Colonic mucosa (tissue), 4 donors: ENCODE results near the gene CACNA1D. TPM values are rescaled to one million over a fixed set of nuclear protein-coding genes. Genes with fewer than 3 reads are reported as not detected.

Experiments used
- DNase-seq: peaks from one replicate; pipeline ENCODE4 v3.0.0-alpha.2; 2020
- H3K27ac ChIP-seq: fragments of 200-600 bp; one replicate; pipeline ENCODE4 v1.8.0; 2021
- H3K27me3 ChIP-seq: fragments of 200-600 bp; one replicate; pipeline ENCODE4 v1.8.0; 2021
- H3K36me3 ChIP-seq: fragments of 200-600 bp; one replicate; pipeline ENCODE4 v1.8.0; 2021
- H3K4me1 ChIP-seq: fragments of 200-600 bp; one replicate; pipeline ENCODE4 v1.8.0; 2021; ENCODE audit warnings: mild to moderate bottlenecking
- H3K4me3 ChIP-seq: fragments of 200-600 bp; one replicate; pipeline ENCODE4 v1.8.0; 2021
- H3K9ac ChIP-seq, 2 donors: one replicate each; pipeline ENCODE4 v1.7.0; 2013; ENCODE audit warnings: control low read depth in 2 of 2, low read depth in 2 of 2, low read length in 2 of 2
- H3K9me3 ChIP-seq: fragments of 200-600 bp; one replicate; pipeline ENCODE4 v1.8.0; 2021
- CTCF ChIP-seq: fragments of 200-600 bp; IDR thresholded peaks from one replicate; pipeline ENCODE4 v1.8.0; 2022; ENCODE audit warnings: antibody characterized with exemption, mild to moderate bottlenecking
- intact Hi-C: fragments of 100-400 bp; cut with DNase I; formaldehyde crosslinking; loops from one replicate; pipeline ENCODE4 v1.14.1; 2022
- total RNA-seq, 2 donors: library from RNA; stranded (reverse); fragmentation: NEBNext Ultra II Directional in 1 of 2; extraction: Animal tissue kit (Norgen Biotek cat#: 25700) in 1 of 2; gene quantifications; one replicate each; pipeline ENCODE4 v1.2.1, GENCODE V29; 2021
- donor health status: healthy.
- donor health status: DM: no; HTN: no; CAD: no.
- donor health status: DM: no; HTN: no; CAD: no.

Gene CACNA1D
- total RNA-seq, 2 donors from 2014 or later, result 9.6 to 17.1 TPM

DNA sequence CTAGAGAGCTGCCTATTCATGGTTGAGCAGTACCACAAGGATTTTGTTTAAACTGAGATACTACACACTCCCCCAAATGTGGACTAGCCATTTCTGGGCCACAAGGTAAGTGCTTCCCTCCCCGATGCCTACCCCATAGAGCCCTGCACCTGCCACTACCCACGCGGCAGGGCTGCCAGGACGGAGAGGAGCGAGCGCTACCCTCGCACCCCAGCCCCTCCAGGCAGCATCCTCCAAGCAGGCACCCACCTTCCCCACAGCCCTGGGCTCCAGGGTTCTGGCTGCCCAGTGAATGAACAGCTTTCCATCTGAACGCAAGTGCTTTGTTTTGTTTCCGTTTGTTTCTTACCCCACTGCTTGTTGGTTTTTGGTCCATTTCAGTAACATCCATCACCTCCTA, 292.6 kb downstream of the CACNA1D start:
- no peak for TF ChIP-seq CTCF
- intact Hi-C loops, result no loop called here
- H3K27ac ChIP-seq, result no peak overlapping the region
- no peaks in the 10 kb centered on the region for H3K27me3 ChIP-seq
- no peaks in the 10 kb centered on the region for H3K36me3 ChIP-seq
- no peaks in the 10 kb centered on the region for H3K4me1 ChIP-seq
- no peak overlapping the region for H3K4me3 ChIP-seq
- DNase-seq, result no peak
- H3K9me3 ChIP-seq, result no peaks in the 10 kb centered on the region
- no peak overlapping the region for H3K9ac ChIP-seq

GRCh38 chr3:53788038-53788437, 293.6 kb downstream of the CACNA1D start:
- H3K27me3 ChIP-seq, result no peaks in the 10 kb centered on the region
- H3K4me3 ChIP-seq, result no peak overlapping the region
- H3K27ac ChIP-seq, result no peak overlapping the region
- TF ChIP-seq CTCF, result no peak
- no peaks in the 10 kb centered on the region for H3K9me3 ChIP-seq
- no peak for DNase-seq
- H3K9ac ChIP-seq, result no peak overlapping the region
- intact Hi-C loops, result no loop called here
- no peaks in the 10 kb centered on the region for H3K36me3 ChIP-seq
- H3K4me1 ChIP-seq, result no peaks in the 10 kb centered on the region

- Histone ChIP-seq H3K36me3 (no peaks in the 10 kb centered on the region), H3K9ac (no peak overlapping the region), H3K27me3 (no peaks in the 10 kb centered on the region), H3K9me3 (no peaks in the 10 kb centered on the region), H3K4me1 (no peaks in the 10 kb centered on the region), H3K4me3 (no peak overlapping the region), H3K27ac (no peak overlapping the region)
- TF ChIP-seq CTCF, result no peak
- no peak for DNase-seq
- intact Hi-C loops, result no loop called here
Measured at GRCh38 chr3:53789459-53789858, 295.0 kb downstream of the CACNA1D start.

GRCh38 chr3:53790470-53790869, 296.1 kb downstream of the CACNA1D start:
- Histone ChIP-seq H3K9me3 (no peaks in the 10 kb centered on the region), H3K27ac (no peak overlapping the region), H3K27me3 (no peaks in the 10 kb centered on the region), H3K4me3 (no peak overlapping the region), H3K36me3 (no peaks in the 10 kb centered on the region), H3K4me1 (no peaks in the 10 kb centered on the region), H3K9ac (no peak overlapping the region)
- DNase-seq, result no peak
- intact Hi-C loops, result no loop called here
- TF ChIP-seq CTCF, result no peak

DNA sequence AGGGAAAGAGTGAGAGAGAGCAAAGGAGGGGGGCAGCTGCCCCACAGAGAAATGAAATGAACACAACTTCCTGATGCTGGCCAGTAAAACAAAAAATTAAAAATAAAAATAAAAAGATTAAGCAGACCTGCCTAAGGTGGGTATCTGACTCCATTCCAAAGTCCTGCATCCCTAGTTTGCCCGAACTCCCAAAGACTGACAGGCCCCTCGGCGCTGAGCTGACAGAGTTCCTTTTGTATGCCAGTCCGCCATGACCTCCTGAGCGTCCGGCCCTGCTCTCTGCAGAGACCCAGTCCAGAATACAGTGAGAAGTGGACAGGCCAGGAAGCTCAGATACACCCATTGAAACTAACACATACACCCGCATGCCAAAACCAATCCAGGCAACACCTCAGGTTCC, 296.9 kb downstream of the CACNA1D start:
- TF ChIP-seq CTCF, result no peak
- no peak overlapping the region for H3K27ac ChIP-seq
- H3K9me3 ChIP-seq, result no peaks in the 10 kb centered on the region
- no peaks in the 10 kb centered on the region for H3K4me1 ChIP-seq
- H3K4me3 ChIP-seq, result no peak overlapping the region
- no peaks in the 10 kb centered on the region for H3K27me3 ChIP-seq
- DNase-seq, result no peak
- no peak overlapping the region for H3K9ac ChIP-seq
- intact Hi-C loops, result no loop called here
- no peaks in the 10 kb centered on the region for H3K36me3 ChIP-seq

- H3K36me3 ChIP-seq, result no peaks in the 10 kb centered on the region
- H3K9ac ChIP-seq, result no peak overlapping the region
- intact Hi-C loops, result no loop called here
- no peak overlapping the region for H3K4me3 ChIP-seq
- no peaks in the 10 kb centered on the region for H3K4me1 ChIP-seq
- no peaks in the 10 kb centered on the region for H3K27me3 ChIP-seq
- H3K9me3 ChIP-seq, result no peaks in the 10 kb centered on the region
- no peak overlapping the region for H3K27ac ChIP-seq
- no peak for DNase-seq
- no peak for TF ChIP-seq CTCF
Measured at GRCh38 chr3:53792866-53793265, 298.5 kb downstream of the CACNA1D start.
